ENCODE results near the gene TXN2.

TXN2 gene

GRCh38 chr22:36423461-36424404 is 57.7 kb downstream of the TXN2 start:
- no peak for DNase-seq (ENCODE audit: low read depth)
- H3K4me3 ChIP-seq (ENCODE audit: low read length), result no peak overlapping the region
- no peak for TF ChIP-seq CTCF (conservative IDR thresholded peaks at IDR 0.05; ENCODE audit: low read depth, low read length)

- no peak for TF ChIP-seq CTCF (conservative IDR thresholded peaks at IDR 0.05; ENCODE audit: low read depth, low read length)
- H3K4me3 ChIP-seq (ENCODE audit: low read length), result no peak overlapping the region
- no peak for DNase-seq (ENCODE audit: low read depth)
Observed at GRCh38 chr22:36422287-36423014, 59.0 kb downstream of the TXN2 start.

GRCh38 chr22:36419912-36420882 is 61.2 kb downstream of the TXN2 start:
- no peak for TF ChIP-seq CTCF (conservative IDR thresholded peaks at IDR 0.05; ENCODE audit: low read depth, low read length)

DNA sequence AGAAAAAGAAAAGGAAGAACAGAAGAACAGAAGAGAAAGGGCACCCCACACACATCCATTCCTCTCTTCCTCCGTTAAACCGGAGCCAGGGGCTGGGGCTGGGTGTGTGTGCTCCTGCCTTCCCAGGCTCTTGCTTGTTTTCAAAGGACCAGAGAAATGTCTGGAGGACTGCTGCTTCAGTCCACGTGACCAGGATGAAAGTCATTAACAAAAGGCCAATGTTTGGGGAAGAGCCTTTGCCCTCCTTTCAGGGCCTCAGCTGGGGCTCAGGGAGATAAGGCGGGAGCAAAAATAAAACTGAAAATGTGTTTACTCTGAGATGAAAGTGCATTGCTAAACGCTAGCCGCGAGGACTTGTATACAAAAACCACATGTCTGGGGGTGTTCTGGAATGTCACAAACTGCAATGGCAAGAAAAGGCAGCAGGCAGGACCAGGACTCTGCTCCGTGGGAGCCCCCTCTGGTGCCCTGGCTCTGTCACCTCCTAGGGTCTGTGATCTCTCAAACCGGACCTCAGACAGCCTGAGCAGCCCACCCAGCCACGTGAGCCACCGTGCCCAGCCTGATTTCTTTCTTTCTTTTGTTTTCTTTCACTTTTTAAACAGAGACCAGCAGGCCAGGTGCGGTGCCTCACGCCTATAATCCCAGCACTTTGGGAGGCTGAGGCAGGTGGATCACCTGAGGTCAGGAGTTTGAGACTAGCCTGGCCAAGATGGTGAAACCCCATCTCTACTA is 62.1 kb downstream of the TXN2 start:
- DNase-seq (ENCODE audit: low read depth), result no peak
- TF ChIP-seq CTCF (conservative IDR thresholded peaks at IDR 0.05; ENCODE audit: low read depth, low read length), result no peak
- no peak overlapping the region for H3K4me3 ChIP-seq (ENCODE audit: low read length)

More at GRCh38 chr22:36419912-36420882, 61.2 kb downstream of the TXN2 start:
- no peak for DNase-seq (ENCODE audit: low read depth)
- no peak overlapping the region for H3K4me3 ChIP-seq (ENCODE audit: low read length)

DNA sequence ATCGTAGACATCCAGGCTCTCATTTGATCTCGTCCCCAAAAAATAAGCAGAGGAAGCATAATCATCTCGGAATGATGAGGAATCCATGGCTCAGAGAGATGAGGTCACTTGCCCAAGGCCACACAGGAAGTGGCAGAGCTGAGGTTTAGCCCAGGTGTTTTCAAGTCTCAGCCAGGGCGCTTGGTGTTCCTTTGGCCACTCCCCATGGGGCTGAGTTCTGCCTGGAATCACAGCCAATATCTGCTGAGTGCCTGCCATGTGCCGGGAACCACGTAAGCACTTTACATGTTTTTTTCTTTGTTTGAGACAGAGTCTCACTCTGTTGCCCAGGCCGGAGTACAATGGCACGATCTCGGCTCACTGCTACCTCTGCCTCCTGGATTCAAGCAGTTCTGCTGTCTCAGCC is 64.2 kb downstream of the TXN2 start:
- DNase-seq (ENCODE audit: low read depth), result no peak
- no peak overlapping the region for H3K4me3 ChIP-seq (ENCODE audit: low read length)
- no peak for TF ChIP-seq CTCF (conservative IDR thresholded peaks at IDR 0.05; ENCODE audit: low read depth, low read length)
